IMR-90 (cell line): ENCODE measurements around the gene SLC25A21.

Experiments used
- BHLHE40 ChIP-seq: fragments of 150-350 bp; IDR thresholded peaks from 2 replicates; pipeline ENCODE4 v1.6.1; 2016; ENCODE audit warnings: mild to moderate bottlenecking, low read depth, low read length
- CEBPB ChIP-seq: IDR thresholded peaks from 2 replicates; pipeline ENCODE4 v1.6.1; 2012; ENCODE audit warnings: low read depth, low read length, improper control_type of control experiment
- POLR2A ChIP-seq: IDR thresholded peaks from 2 replicates; pipeline ENCODE4 v1.6.1; 2012; ENCODE audit warnings: mild to moderate bottlenecking, low read depth, low read length
- RCOR1 ChIP-seq: IDR thresholded peaks from 2 replicates; pipeline ENCODE4 v1.6.1; 2012; ENCODE audit warnings: mild to moderate bottlenecking, low read length, improper control_type of control experiment; ENCODE audit not compliant: insufficient replicate concordance
- TF ChIP-seq, protein P1 (sequence below): conservative IDR thresholded peaks from 2 replicates; pipeline ENCODE4 v1.5.1; 2012; ENCODE audit warnings: mild to moderate bottlenecking, low read depth, low read length, improper control_type of control experiment
- TF ChIP-seq, protein P2 (sequence below): fragments of 150-350 bp; IDR thresholded peaks from 2 replicates; pipeline ENCODE4 v1.6.1; 2017; ENCODE audit warnings: mild to moderate bottlenecking, antibody characterized with exemption, low read length, low read depth

DNA sequence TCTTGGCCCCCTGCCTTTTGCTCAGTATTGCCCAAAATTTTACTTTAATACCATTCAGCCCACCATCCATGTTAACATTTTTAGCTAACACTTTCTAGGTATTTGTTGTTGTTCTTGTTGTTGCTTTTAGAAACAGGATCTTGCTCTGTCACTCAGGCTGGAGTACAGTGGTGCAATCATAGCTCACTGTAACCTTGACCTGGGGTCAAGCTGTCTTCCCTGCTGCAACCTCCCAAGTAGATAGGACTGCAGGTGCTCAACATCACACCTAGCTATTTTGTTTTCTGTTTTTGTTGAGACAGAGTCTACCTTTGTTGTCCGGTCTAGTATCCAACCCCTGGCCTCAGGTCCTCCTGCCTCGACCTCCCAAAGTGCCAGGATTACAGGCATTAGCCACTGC is 29.3 kb upstream of the SLC25A21 start:
- TF ChIP-seq, protein P1, sequence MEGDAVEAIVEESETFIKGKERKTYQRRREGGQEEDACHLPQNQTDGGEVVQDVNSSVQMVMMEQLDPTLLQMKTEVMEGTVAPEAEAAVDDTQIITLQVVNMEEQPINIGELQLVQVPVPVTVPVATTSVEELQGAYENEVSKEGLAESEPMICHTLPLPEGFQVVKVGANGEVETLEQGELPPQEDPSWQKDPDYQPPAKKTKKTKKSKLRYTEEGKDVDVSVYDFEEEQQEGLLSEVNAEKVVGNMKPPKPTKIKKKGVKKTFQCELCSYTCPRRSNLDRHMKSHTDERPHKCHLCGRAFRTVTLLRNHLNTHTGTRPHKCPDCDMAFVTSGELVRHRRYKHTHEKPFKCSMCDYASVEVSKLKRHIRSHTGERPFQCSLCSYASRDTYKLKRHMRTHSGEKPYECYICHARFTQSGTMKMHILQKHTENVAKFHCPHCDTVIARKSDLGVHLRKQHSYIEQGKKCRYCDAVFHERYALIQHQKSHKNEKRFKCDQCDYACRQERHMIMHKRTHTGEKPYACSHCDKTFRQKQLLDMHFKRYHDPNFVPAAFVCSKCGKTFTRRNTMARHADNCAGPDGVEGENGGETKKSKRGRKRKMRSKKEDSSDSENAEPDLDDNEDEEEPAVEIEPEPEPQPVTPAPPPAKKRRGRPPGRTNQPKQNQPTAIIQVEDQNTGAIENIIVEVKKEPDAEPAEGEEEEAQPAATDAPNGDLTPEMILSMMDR: no peak
- no peak for TF ChIP-seq POLR2A
- no peak for TF ChIP-seq RCOR1
- TF ChIP-seq CEBPB: no peak
- TF ChIP-seq, protein P2, sequence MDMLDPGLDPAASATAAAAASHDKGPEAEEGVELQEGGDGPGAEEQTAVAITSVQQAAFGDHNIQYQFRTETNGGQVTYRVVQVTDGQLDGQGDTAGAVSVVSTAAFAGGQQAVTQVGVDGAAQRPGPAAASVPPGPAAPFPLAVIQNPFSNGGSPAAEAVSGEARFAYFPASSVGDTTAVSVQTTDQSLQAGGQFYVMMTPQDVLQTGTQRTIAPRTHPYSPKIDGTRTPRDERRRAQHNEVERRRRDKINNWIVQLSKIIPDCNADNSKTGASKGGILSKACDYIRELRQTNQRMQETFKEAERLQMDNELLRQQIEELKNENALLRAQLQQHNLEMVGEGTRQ: no peak
- no peak for TF ChIP-seq BHLHE40
